ENCODE data around the gene MISP. TPM values are rescaled to one million over a fixed set of nuclear protein-coding genes. Genes with fewer than 3 reads are reported as not detected.
A peak's percentile ranks its signal among the peaks of the same experiment; 100 is the strongest.

MISP gene
- total and polyA plus RNA-seq, 2 experiments from 2014 or later, result 0.27 to 0.28 TPM

DNA sequence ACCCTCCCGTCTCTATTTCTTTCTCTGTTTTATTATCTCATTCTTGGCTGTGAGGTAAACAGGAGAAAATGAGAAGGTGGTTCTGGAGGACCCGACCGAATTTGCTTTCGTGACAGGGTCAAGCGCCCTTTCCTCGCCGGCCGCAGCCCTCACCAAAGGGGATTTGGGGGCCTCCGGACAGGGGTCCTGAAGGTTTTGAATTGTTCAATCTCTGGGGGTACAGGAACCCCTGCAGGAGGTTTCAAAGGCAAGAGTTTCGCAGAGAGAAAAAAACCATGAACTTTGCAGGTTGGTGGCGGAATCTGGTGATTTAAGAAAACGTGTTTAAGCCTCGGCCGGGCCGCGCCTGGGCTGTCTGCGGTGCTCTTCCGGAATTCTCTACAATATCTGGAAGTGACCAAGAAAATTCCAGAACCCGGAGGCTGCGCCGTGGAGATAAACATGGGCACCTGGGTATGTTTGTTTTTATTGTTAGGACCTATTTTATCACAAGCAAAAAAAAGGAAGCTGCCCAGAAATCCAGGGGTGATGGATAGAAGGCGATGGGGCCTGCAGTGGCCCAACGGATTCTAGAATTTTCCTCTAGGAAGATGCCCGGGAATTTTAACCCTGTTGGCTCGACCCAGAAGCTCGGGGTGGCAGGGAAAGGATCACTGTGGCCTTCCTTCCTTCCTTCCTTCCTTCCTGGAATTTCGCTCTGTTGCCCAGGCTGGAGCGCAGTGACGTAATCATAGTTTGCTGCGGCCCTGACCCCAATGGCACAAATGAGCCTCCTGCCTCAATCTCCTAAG is 32.2 kb downstream of the MISP start (continued):
- TF ChIP-seq ZNF462 (CRISPR knock-in tag; IDR thresholded peaks at IDR 0.05) (no peak), JUNB (IDR thresholded peaks at IDR 0.05; ENCODE audit: unreplicated experiment) (no peak), EZH2phosphoT487 (IDR thresholded peaks at IDR 0.05; ENCODE audit: unreplicated experiment) (no peak)
- TF ChIP-seq, protein P1, sequence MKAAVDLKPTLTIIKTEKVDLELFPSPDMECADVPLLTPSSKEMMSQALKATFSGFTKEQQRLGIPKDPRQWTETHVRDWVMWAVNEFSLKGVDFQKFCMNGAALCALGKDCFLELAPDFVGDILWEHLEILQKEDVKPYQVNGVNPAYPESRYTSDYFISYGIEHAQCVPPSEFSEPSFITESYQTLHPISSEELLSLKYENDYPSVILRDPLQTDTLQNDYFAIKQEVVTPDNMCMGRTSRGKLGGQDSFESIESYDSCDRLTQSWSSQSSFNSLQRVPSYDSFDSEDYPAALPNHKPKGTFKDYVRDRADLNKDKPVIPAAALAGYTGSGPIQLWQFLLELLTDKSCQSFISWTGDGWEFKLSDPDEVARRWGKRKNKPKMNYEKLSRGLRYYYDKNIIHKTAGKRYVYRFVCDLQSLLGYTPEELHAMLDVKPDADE (IDR thresholded peaks at IDR 0.05), result no peak

- H3K79me2 ChIP-seq (replicated peaks; ENCODE audit: insufficient read depth), result peaks cover 25% of the 10 kb centered on the region
- no peaks in the 10 kb centered on the region for H3K36me3 ChIP-seq (ENCODE audit: insufficient read depth)
- H3F3A ChIP-seq (replicated peaks; ENCODE audit: low read depth), result peaks cover 32% of the 10 kb centered on the region
- H3K36me3 Mint-ChIP-seq (ENCODE audit: low read depth), result no peaks in the 10 kb centered on the region; the same call in 2 of the 3 replicates
- no peaks in the 10 kb centered on the region for H4K20me1 ChIP-seq (replicated peaks; ENCODE audit: insufficient read depth)
- H3K4me1 ChIP-seq (ENCODE audit: insufficient read depth), result peaks cover 41% of the 10 kb centered on the region
- H3K9me3 Mint-ChIP-seq, result no peaks in the 10 kb centered on the region
- ATAC-seq (no peak), DNase-seq (ENCODE audit: low spot score) (peak; percentile 15)
- H3K4me2 ChIP-seq, result peak overlapping the region; percentile 78; the same call in 1 of the 2 replicates
- no peak overlapping the region for H3K27ac Mint-ChIP-seq
- H3K27ac ChIP-seq (ENCODE audit: low read depth), result no peak overlapping the region
- no peaks in the 10 kb centered on the region for H3K27me3 ChIP-seq (ENCODE audit: insufficient read depth)
- no peak overlapping the region for H3K4me3 Mint-ChIP-seq
- H3K27me3 Mint-ChIP-seq (ENCODE audit: insufficient read depth, low read depth, poor library complexity), result peaks cover 7% of the 10 kb centered on the region
- peaks cover 28% of the 10 kb centered on the region for H3K4me1 Mint-ChIP-seq
- H2AFZ ChIP-seq, result no peak overlapping the region
- H3K9me2 ChIP-seq (ENCODE audit: insufficient read depth), result no peaks in the 10 kb centered on the region
- 0 out of 2 replicates have a peak overlapping the region, but pooled peaks have one; percentile 20 for H3K4me3 ChIP-seq
- TF ChIP-seq EZH2 (IDR thresholded peaks at IDR 0.05; ENCODE audit: low read depth, unreplicated experiment) (no peak), ZNF462 (CRISPR knock-in tag; IDR thresholded peaks at IDR 0.05) (no peak), ZNF331 (CRISPR knock-in tag; IDR thresholded peaks at IDR 0.05; ENCODE audit: low read depth) (no peak)
Measured at GRCh38 chr19:784541-784940, 33.6 kb downstream of the MISP start.
